Suprapubic skin (tissue), 4 donors: ENCODE data around the gene GFER. TPM values are rescaled to one million over a fixed set of nuclear protein-coding genes. Genes with fewer than 3 reads are reported as not detected.
"Not testable (repeated sequence)": the region's sequence is repeated elsewhere in the genome, so short reads cannot be mapped to it uniquely, and the experiment has no call there.

Experiments used
- DNase-seq, 2 donors: peaks; one replicate each; pipeline ENCODE4 v3.0.0-alpha.2; 2019; ENCODE audit warnings: low spot score in 2 of 2
- H3K27ac ChIP-seq: fragments of 200-600 bp; sonication (generic); one replicate; pipeline ENCODE4 v1.5.1; 2019
- H3K27me3 ChIP-seq: fragments of 200-600 bp; sonication (generic); one replicate; pipeline ENCODE4 v1.5.1; 2019
- H3K36me3 ChIP-seq: fragments of 200-600 bp; sonication (generic); one replicate; pipeline ENCODE4 v1.5.1; 2019
- H3K4me1 ChIP-seq: fragments of 200-600 bp; sonication (generic); one replicate; pipeline ENCODE4 v1.5.1; 2019
- H3K4me3 ChIP-seq: fragments of 200-600 bp; sonication (generic); one replicate; pipeline ENCODE4 v1.5.1; 2019; ENCODE audit warnings: mild to moderate bottlenecking
- H3K9me3 ChIP-seq: fragments of 200-600 bp; sonication (generic); one replicate; pipeline ENCODE4 v1.5.1; 2019
- CTCF ChIP-seq, 2 donors: fragments of 200-600 bp in 1 of 2; fragments of 450-650 bp in 1 of 2; sonication (generic) in 1 of 2; IDR thresholded peaks; one replicate each; pipeline ENCODE4 v1.5.1; 2016 to 2019; ENCODE audit warnings: antibody characterized with exemption in 2 of 2, mild to moderate bottlenecking in 1 of 2, moderate library complexity in 1 of 2
- EP300 ChIP-seq: sonication (generic); formaldehyde crosslinking; IDR thresholded peaks from one replicate; pipeline ENCODE4 v1.6.1; 2017; ENCODE audit warnings: antibody characterized with exemption
- POLR2A ChIP-seq, 2 donors: fragments of 450-650 bp; IDR thresholded peaks; one replicate each; pipeline ENCODE4 v1.6.1; 2017; ENCODE audit warnings: antibody characterized with exemption in 2 of 2, mild to moderate bottlenecking in 2 of 2, moderate library complexity in 2 of 2
- POLR2AphosphoS5 ChIP-seq, 3 donors: sonication (generic); formaldehyde crosslinking; IDR thresholded peaks; one replicate each; pipeline ENCODE4 v1.6.1; 2017; ENCODE audit warnings: antibody characterized with exemption in 3 of 3
- WGBS: methylation state at CpG from one replicate; pipeline ENCODE4 v1.1.5; 2018; 5-methylcytosine and 5-hydroxymethylcytosine counted together
- total RNA-seq, 4 donors: library from RNA; depleted of rRNA; stranded (reverse); fragments of >200 nt; gene quantifications; one replicate each; pipeline ENCODE4 v1.1.0, GENCODE V29; 2016

GFER gene
- total RNA-seq, 4 donors from 2014 or later = 7.0 to 11.2 (median 9.5) TPM

GRCh38 chr16:2009791-2010510 is 26.0 kb downstream of the GFER start, which contains the start of gene ZNF598:
Gene ZNF598 (minus strand): TSS chr16:2009821.
- Histone ChIP-seq H3K9me3 (no peaks in the 10 kb centered on the region), H3K27ac (peak within 1 kb of the TSS; percentile 97), H3K36me3 (no peaks in the 10 kb centered on the region), H3K4me3 (peak within 1 kb of the TSS; percentile 99), H3K27me3 (no peaks in the 10 kb centered on the region), H3K4me1 (peaks cover 52% of the 10 kb centered on the region)
- WGBS = 2% methylated on average over 8 of the region's 52 CpGs
- DNase-seq = no peak
- TF ChIP-seq EP300 (no peak), POLR2AphosphoS5 (IDR thresholded peaks at IDR 0.05) (peak in 2 of 3 donors; percentile 12 to 77), CTCF (IDR thresholded peaks at IDR 0.05) (no peak), POLR2A (IDR thresholded peaks at IDR 0.05) (peak; percentile 77 to 81)

GRCh38 chr16:2011726-2012125 is 27.7 kb downstream of the GFER start:
- H3K36me3 ChIP-seq, DNase-seq: not testable (repeated sequence)
- peaks cover 46% of the 10 kb centered on the region for H3K4me1 ChIP-seq

GRCh38 chr16:2013527-2013926 is 29.5 kb downstream of the GFER start:
- Histone ChIP-seq H3K4me1 (peaks cover 28% of the 10 kb centered on the region), H3K36me3 (no peaks in the 10 kb centered on the region), H3K27ac (no peak overlapping the region), H3K27me3 (peaks cover under 1% of the 10 kb centered on the region), H3K9me3 (no peaks in the 10 kb centered on the region), H3K4me3 (no peak overlapping the region)
- 92% methylated on average over 15 of the region's 15 CpGs for WGBS
- no peak for DNase-seq
- TF ChIP-seq CTCF (IDR thresholded peaks at IDR 0.05) (no peak), EP300 (no peak), POLR2AphosphoS5 (IDR thresholded peaks at IDR 0.05) (no peak)

More at GRCh38 chr16:2011726-2012125, 27.7 kb downstream of the GFER start:
- not testable (repeated sequence) for H3K27me3 ChIP-seq, H3K27ac ChIP-seq, H3K4me3 ChIP-seq, H3K9me3 ChIP-seq
- WGBS = 82% methylated on average over 9 of the region's 9 CpGs

DNA sequence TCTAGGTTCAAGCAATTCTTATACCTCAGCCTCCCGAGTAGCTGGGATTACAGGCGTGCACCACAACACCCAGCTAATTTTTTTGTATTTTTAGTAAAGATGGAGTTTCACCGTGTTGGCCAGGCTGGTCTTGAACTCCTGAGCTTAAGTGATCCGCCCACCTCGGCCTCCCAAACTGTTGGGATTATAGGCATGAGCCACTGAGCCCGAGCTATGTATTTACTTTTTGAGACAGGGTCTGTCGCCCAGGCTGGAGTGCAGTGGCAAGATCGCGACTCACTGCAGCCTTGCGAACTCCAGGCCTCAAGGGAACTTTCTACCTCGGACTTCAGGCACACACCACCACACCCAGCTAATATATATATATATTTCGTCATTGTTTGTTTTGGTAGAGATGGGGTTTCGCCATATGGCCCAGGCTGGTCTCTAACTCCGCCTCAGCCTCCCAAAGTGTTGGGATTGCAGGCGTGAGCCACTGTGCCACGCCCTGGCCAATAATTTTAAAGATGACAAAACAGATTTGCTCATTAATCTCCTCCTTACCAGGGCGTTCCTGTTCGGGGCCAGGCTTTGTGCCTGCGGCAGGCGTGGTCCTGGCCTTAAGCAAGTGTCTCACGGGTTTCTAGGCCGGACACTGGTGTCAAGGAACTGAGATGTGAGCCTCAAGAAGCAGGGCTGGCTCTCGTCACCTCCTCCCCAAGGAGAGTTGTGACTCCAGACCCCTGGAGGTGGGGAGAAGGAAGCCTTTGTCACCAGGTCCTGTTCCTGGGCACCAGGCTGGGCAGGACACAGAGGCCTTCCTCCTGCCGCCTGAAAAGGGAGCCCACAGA is 31.3 kb downstream of the GFER start:
- DNase-seq = no peak
- WGBS = 60% methylated on average over 24 of the region's 24 CpGs
- peaks cover 29% of the 10 kb centered on the region for H3K4me1 ChIP-seq
- TF ChIP-seq POLR2AphosphoS5 (IDR thresholded peaks at IDR 0.05) = no peak
- TF ChIP-seq CTCF (IDR thresholded peaks at IDR 0.05) = no peak
- TF ChIP-seq EP300 = no peak
- no peak for TF ChIP-seq POLR2A (IDR thresholded peaks at IDR 0.05)
- H3K27me3 ChIP-seq = peaks cover 18% of the 10 kb centered on the region
- H3K36me3 ChIP-seq = no peaks in the 10 kb centered on the region
- peak overlapping the region; percentile 25 for H3K27ac ChIP-seq
- H3K4me3 ChIP-seq = no peak overlapping the region
- H3K9me3 ChIP-seq = no peaks in the 10 kb centered on the region

- WGBS = 80% methylated on average over 7 of the region's 7 CpGs
- no peak for DNase-seq
These were observed 31.9 kb downstream of the GFER start for GRCh38 chr16:2015947-2016208.

More at GRCh38 chr16:2015947-2016208, 31.9 kb downstream of the GFER start:
- Histone ChIP-seq H3K9me3 (no peaks in the 10 kb centered on the region), H3K4me1 (peaks cover 29% of the 10 kb centered on the region), H3K27me3 (peaks cover 24% of the 10 kb centered on the region), H3K36me3 (no peaks in the 10 kb centered on the region), H3K4me3 (no peak overlapping the region), H3K27ac (peak overlapping the region; percentile 25)
- TF ChIP-seq POLR2AphosphoS5 (IDR thresholded peaks at IDR 0.05) = no peak
- TF ChIP-seq CTCF (IDR thresholded peaks at IDR 0.05) = no peak
- TF ChIP-seq POLR2A (IDR thresholded peaks at IDR 0.05) = no peak
- TF ChIP-seq EP300 = no peak
